HepG2 (cell line): ENCODE results near the gene ZNF132. TPM values are rescaled to one million over a fixed set of nuclear protein-coding genes. Genes with fewer than 3 reads are reported as not detected.
A peak's percentile ranks its signal among the peaks of the same experiment; 100 is the strongest.

Source experiments
- ELF3 ChIP-seq: IDR thresholded peaks from 2 replicates; pipeline ENCODE4 v1.6.1; 2016; ENCODE audit warnings: missing genetic modification reagents, missing compliant biosample characterization
- FIP1L1 ChIP-seq: fragments of 200-400 bp; formaldehyde crosslinking; IDR thresholded peaks from 2 replicates; pipeline ENCODE4 v1.6.1; 2018; ENCODE audit warnings: low read depth, mild to moderate bottlenecking, low read length, moderate library complexity, borderline replicate concordance; ENCODE audit not compliant: insufficient read depth
- FOSL1 ChIP-seq: sonication (generic); formaldehyde crosslinking; IDR thresholded peaks from 2 replicates; pipeline ENCODE4 v1.9.0; 2021; ENCODE audit warnings: missing genetic modification reagents, borderline replicate concordance
- FOXA3 ChIP-seq: IDR thresholded peaks from 2 replicates; pipeline ENCODE4 v1.6.1; 2016; ENCODE audit warnings: missing genetic modification reagents, missing compliant biosample characterization
- HMGA1 ChIP-seq: sonication (generic); formaldehyde crosslinking; conservative IDR thresholded peaks from 2 replicates; pipeline ENCODE4 v1.4.0; 2020; ENCODE audit warnings: missing genetic modification reagents
- HNF4A ChIP-seq: sonication (generic); formaldehyde crosslinking; IDR thresholded peaks from 2 replicates; pipeline ENCODE4 v1.4.0; 2020; ENCODE audit warnings: missing genetic modification reagents
- JDP2 ChIP-seq: sonication (generic); formaldehyde crosslinking; IDR thresholded peaks from 2 replicates; pipeline ENCODE4 v1.8.1; 2022; ENCODE audit warnings: missing genetic modification reagents, borderline replicate concordance
- MEIS1 ChIP-seq: sonication (generic); formaldehyde crosslinking; IDR thresholded peaks from 2 replicates; pipeline ENCODE4 v1.9.0; 2021; ENCODE audit warnings: mild to moderate bottlenecking, missing genetic modification reagents, moderate library complexity, borderline replicate concordance
- NR2C2 ChIP-seq: sonication (generic); formaldehyde crosslinking; IDR thresholded peaks from 2 replicates; pipeline ENCODE4 v1.4.0; 2020; ENCODE audit warnings: missing genetic modification reagents, mild to moderate bottlenecking, moderate library complexity, borderline replicate concordance
- PAWR ChIP-seq: sonication (generic); formaldehyde crosslinking; IDR thresholded peaks from 2 replicates; pipeline ENCODE4 v1.4.0; 2020; ENCODE audit warnings: missing genetic modification reagents, mild to moderate bottlenecking, borderline replicate concordance
- PITX1 ChIP-seq: sonication (generic); formaldehyde crosslinking; IDR thresholded peaks from 2 replicates; pipeline ENCODE4 v1.5.1; 2020; ENCODE audit warnings: mild to moderate bottlenecking, missing genetic modification reagents
- POGZ ChIP-seq: sonication (generic); formaldehyde crosslinking; IDR thresholded peaks from 2 replicates; pipeline ENCODE4 v1.4.0; 2020; ENCODE audit warnings: mild to moderate bottlenecking, missing genetic modification reagents
- RARG ChIP-seq: sonication (generic); formaldehyde crosslinking; IDR thresholded peaks from 2 replicates; pipeline ENCODE4 v1.4.0; 2020; ENCODE audit warnings: low read depth, mild to moderate bottlenecking, missing genetic modification reagents
- RBM22 ChIP-seq: fragments of 200-400 bp; formaldehyde crosslinking; optimal IDR thresholded peaks from 2 replicates; pipeline ENCODE3; 2017; ENCODE audit warnings: mild to moderate bottlenecking, low read length, moderate library complexity
- RFXANK ChIP-seq: IDR thresholded peaks from 2 replicates; pipeline ENCODE4 v1.6.1; 2016
- SRSF4 ChIP-seq: fragments of 200-400 bp; formaldehyde crosslinking; IDR thresholded peaks from one replicate; pipeline ENCODE4 v1.6.1; 2018; ENCODE audit warnings: mild to moderate bottlenecking, low read depth, low read length, moderate library complexity; ENCODE audit not compliant: poor library complexity, severe bottlenecking
- TBX3 ChIP-seq: fragments of 450-650 bp; IDR thresholded peaks from 2 replicates; pipeline ENCODE4 v1.6.1; 2017; ENCODE audit warnings: antibody characterized with exemption, mild to moderate bottlenecking, inconsistent platforms, borderline replicate concordance
- ZNF12 ChIP-seq: sonication (generic); formaldehyde crosslinking; IDR thresholded peaks from 2 replicates; pipeline ENCODE4 v1.5.0; 2020; ENCODE audit warnings: missing genetic modification reagents
- ZNF33B ChIP-seq: sonication (generic); formaldehyde crosslinking; IDR thresholded peaks from 2 replicates; pipeline ENCODE4 v1.5.1; 2020; ENCODE audit warnings: mild to moderate bottlenecking, missing genetic modification reagents
- ZNF720 ChIP-seq: sonication (generic); formaldehyde crosslinking; IDR thresholded peaks from 2 replicates; pipeline ENCODE4 v1.4.0; 2020; ENCODE audit warnings: missing genetic modification reagents
- ZNF746 ChIP-seq: sonication (generic); formaldehyde crosslinking; IDR thresholded peaks from 2 replicates; pipeline ENCODE4 v1.8.0; 2022; ENCODE audit warnings: mild to moderate bottlenecking, missing genetic modification reagents
- ZNF841 ChIP-seq: sonication (generic); formaldehyde crosslinking; IDR thresholded peaks from 2 replicates; pipeline ENCODE4 v1.8.1; 2023; ENCODE audit warnings: missing genetic modification reagents, borderline replicate concordance
- polyA plus RNA-seq, 8 experiments: library from polyadenylated mRNA; depleted of rRNA in 3 of 8; stranded (reverse) in 7 of 8; unstranded in 1 of 8; fragments of >200 nt; fragmentation: Illumina TruSeq in 4 of 8; extraction: Trizol in 4 of 8; gene quantifications; 2 replicates each; pipeline versions ENCODE4 v1.2.1 to v1.2.3, GENCODE V29; 2011 to 2016; ENCODE audit warnings: low read depth in 4 of 8, missing spikeins in 1 of 8, mixed read lengths in 1 of 8; ENCODE audit not compliant: insufficient read depth in 1 of 8
- total RNA-seq, 5 experiments: library from RNA; depleted of rRNA; stranded (reverse); fragments of >200 nt; fragmentation: Illumina TruSeq; extraction: Trizol; gene quantifications; 2 replicates each; pipeline ENCODE4 v1.2.3, GENCODE V29; 2016; ENCODE audit warnings: low read depth in 1 of 5
- TF ChIP-seq, protein P1 (sequence below): sonication (generic); formaldehyde crosslinking; IDR thresholded peaks from 2 replicates; pipeline ENCODE4 v1.5.0; 2020; ENCODE audit warnings: mild to moderate bottlenecking, missing genetic modification reagents
- TF ChIP-seq, protein P2 (sequence below): sonication (generic); formaldehyde crosslinking; IDR thresholded peaks from 2 replicates; pipeline ENCODE4 v1.9.0; 2021; ENCODE audit warnings: missing genetic modification reagents, borderline replicate concordance
- TF ChIP-seq, protein P3 (sequence below): sonication (generic); formaldehyde crosslinking; IDR thresholded peaks from 2 replicates; pipeline ENCODE4 v1.8.1; 2023; ENCODE audit warnings: missing genetic modification reagents, mild to moderate bottlenecking, borderline replicate concordance

ZNF132 gene
- total and polyA plus RNA-seq, 2 of the 13 experiments (the other 11 are each of a cell fraction or from before 2014, with no cell fraction given): not detected

DNA sequence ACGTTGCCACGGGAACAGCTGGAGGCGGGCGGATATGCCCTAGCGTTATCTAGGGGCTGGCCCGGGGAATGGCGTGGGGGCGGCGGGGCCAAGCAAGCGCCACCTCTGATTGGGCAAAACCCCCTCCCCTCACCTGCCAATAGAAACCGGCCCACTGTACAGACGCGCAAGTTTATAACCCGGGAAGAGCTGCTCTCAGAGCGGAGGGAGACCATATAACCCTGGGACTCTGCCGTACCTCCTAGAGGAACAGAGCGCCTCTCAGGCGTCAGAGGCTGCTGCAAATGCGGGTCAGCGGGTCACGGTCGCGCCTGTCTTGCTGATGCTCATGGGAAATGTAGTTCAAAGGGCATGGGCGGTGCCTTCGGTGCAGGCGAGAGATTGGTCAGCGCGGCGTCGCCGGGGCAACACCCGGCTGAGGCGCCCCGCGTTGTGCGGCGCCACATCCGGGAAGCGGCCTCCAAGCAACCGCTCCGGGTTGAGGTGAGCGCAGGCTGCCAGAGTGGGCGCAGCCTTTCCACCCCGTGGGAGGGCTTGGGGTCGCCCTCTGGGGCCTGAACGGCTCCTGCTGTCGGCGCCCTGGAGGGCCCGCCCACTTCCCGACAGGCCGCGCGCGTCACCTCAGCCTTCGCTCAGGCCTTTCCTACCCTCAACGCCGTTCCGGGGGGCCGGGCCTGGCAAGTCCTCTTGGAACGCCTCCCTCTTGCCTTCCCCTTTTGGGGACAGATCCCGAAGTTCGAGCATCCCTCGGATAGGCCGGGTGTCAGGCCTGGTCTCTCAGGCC lies 36.0 kb upstream of the ZNF132 start, which contains the start of gene ZNF446 (continued):
- TF ChIP-seq, protein P1, sequence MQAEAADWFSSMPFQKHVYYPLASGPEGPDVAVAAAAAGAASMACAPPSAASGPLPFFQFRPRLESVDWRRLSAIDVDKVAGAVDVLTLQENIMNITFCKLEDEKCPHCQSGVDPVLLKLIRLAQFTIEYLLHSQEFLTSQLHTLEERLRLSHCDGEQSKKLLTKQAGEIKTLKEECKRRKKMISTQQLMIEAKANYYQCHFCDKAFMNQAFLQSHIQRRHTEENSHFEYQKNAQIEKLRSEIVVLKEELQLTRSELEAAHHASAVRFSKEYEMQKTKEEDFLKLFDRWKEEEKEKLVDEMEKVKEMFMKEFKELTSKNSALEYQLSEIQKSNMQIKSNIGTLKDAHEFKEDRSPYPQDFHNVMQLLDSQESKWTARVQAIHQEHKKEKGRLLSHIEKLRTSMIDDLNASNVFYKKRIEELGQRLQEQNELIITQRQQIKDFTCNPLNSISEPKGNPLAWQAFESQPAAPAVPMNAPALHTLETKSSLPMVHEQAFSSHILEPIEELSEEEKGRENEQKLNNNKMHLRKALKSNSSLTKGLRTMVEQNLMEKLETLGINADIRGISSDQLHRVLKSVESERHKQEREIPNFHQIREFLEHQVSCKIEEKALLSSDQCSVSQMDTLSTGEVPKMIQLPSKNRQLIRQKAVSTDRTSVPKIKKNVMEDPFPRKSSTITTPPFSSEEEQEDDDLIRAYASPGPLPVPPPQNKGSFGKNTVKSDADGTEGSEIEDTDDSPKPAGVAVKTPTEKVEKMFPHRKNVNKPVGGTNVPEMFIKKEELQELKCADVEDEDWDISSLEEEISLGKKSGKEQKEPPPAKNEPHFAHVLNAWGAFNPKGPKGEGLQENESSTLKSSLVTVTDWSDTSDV (CRISPR knock-in tag): 0 out of 2 replicates have a peak, but pooled peaks have one; percentile 84
- TF ChIP-seq ZNF720: no peak
- TF ChIP-seq FIP1L1: peak; percentile 7; the same call in 1 of the 2 replicates
- TF ChIP-seq RBM22: peak; percentile 15
- TF ChIP-seq JDP2 (CRISPR knock-in tag): no peak
- no peak; the same call in 1 of the 2 replicates for TF ChIP-seq ZNF33B (CRISPR knock-in tag)
- TF ChIP-seq, protein P2, sequence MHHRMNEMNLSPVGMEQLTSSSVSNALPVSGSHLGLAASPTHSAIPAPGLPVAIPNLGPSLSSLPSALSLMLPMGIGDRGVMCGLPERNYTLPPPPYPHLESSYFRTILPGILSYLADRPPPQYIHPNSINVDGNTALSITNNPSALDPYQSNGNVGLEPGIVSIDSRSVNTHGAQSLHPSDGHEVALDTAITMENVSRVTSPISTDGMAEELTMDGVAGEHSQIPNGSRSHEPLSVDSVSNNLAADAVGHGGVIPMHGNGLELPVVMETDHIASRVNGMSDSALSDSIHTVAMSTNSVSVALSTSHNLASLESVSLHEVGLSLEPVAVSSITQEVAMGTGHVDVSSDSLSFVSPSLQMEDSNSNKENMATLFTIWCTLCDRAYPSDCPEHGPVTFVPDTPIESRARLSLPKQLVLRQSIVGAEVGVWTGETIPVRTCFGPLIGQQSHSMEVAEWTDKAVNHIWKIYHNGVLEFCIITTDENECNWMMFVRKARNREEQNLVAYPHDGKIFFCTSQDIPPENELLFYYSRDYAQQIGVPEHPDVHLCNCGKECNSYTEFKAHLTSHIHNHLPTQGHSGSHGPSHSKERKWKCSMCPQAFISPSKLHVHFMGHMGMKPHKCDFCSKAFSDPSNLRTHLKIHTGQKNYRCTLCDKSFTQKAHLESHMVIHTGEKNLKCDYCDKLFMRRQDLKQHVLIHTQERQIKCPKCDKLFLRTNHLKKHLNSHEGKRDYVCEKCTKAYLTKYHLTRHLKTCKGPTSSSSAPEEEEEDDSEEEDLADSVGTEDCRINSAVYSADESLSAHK (CRISPR knock-in tag): no peak
- peak; percentile 37; the same call in 1 of the 2 replicates for TF ChIP-seq HNF4A (CRISPR knock-in tag)
- peak; percentile 55; the same call in 1 of the 2 replicates for TF ChIP-seq RFXANK
- TF ChIP-seq ZNF841 (CRISPR knock-in tag): no peak
- TF ChIP-seq MEIS1: peak; percentile 79
- peak; percentile 34; the same call in 1 of the 2 replicates for TF ChIP-seq TBX3
- no peak for TF ChIP-seq SRSF4
- TF ChIP-seq ZNF746: no peak
- peak; percentile 39; the same call in 1 of the 2 replicates for TF ChIP-seq ELF3 (CRISPR knock-in tag)
- no peak for TF ChIP-seq FOSL1
- TF ChIP-seq RARG (CRISPR knock-in tag): no peak
- TF ChIP-seq, protein P3, sequence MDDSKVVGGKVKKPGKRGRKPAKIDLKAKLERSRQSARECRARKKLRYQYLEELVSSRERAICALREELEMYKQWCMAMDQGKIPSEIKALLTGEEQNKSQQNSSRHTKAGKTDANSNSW (CRISPR knock-in tag): peak; percentile 21; the same call in 1 of the 2 replicates
- TF ChIP-seq PITX1 (CRISPR knock-in tag): no peak; the same call in 1 of the 2 replicates
- TF ChIP-seq POGZ: 0 out of 2 replicates have a peak, but pooled peaks have one; percentile 9
- TF ChIP-seq NR2C2 (CRISPR knock-in tag): peak; percentile 99
- TF ChIP-seq HMGA1 (CRISPR knock-in tag): no peak
- no peak for TF ChIP-seq PAWR (CRISPR knock-in tag)
- TF ChIP-seq ZNF12 (CRISPR knock-in tag): 0 out of 2 replicates have a peak, but pooled peaks have one; percentile 4
- peak; percentile 37; the same call in 1 of the 2 replicates for TF ChIP-seq FOXA3
